Astrocyte of the spinal cord (primary cell): ENCODE measurements around the gene ACCS.

ENCODE experiments used
- DNase-seq: peaks from one replicate; pipeline ENCODE4 v3.0.0; 2011; ENCODE audit warnings: low read depth, low spot score
- H3K4me3 ChIP-seq: 2 replicates; pipeline ENCODE4 v1.5.1; 2011; ENCODE audit warnings: low read depth, mild to moderate bottlenecking, low read length, moderate library complexity
- in situ Hi-C: cut with HindIII; loops from 2 replicates; pipeline ENCODE4 v1.10.0; 2017; ENCODE audit warnings: low sequenced_read_pairs
- TF ChIP-seq, protein P1 (sequence below): IDR thresholded peaks from 2 replicates; pipeline ENCODE4 v1.5.1; 2012; ENCODE audit warnings: low read depth, mild to moderate bottlenecking, low read length, inconsistent platforms

The ACCS gene

DNA sequence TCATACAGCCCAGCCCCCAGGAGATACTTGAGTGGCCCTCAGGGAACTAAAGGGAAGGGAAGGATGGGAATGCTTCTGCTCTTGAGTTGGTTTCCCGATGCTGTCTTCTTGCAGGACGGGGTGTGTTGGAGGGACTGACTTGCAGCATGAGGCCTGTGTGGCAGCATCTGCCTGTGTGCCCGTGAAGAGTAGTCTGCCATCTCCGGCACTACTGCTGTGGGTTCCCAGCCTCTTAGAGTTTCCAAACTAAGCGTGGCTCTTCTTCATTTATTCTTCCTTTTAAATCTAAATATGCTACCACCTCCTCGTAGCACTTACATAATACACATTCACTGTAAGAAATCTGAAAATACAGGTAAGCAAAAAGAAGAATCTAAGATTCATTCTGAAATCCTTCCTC lies 42.2 kb downstream of the ACCS start:
- in situ Hi-C loops: loop anchor here (25.0 kb wide), 1 partner anchor 429 kb away; no protein-coding TSS in a partner anchor
- TF ChIP-seq, protein P1, sequence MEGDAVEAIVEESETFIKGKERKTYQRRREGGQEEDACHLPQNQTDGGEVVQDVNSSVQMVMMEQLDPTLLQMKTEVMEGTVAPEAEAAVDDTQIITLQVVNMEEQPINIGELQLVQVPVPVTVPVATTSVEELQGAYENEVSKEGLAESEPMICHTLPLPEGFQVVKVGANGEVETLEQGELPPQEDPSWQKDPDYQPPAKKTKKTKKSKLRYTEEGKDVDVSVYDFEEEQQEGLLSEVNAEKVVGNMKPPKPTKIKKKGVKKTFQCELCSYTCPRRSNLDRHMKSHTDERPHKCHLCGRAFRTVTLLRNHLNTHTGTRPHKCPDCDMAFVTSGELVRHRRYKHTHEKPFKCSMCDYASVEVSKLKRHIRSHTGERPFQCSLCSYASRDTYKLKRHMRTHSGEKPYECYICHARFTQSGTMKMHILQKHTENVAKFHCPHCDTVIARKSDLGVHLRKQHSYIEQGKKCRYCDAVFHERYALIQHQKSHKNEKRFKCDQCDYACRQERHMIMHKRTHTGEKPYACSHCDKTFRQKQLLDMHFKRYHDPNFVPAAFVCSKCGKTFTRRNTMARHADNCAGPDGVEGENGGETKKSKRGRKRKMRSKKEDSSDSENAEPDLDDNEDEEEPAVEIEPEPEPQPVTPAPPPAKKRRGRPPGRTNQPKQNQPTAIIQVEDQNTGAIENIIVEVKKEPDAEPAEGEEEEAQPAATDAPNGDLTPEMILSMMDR: no peak
- H3K4me3 ChIP-seq: no peak overlapping the region
- DNase-seq: no peak

DNA sequence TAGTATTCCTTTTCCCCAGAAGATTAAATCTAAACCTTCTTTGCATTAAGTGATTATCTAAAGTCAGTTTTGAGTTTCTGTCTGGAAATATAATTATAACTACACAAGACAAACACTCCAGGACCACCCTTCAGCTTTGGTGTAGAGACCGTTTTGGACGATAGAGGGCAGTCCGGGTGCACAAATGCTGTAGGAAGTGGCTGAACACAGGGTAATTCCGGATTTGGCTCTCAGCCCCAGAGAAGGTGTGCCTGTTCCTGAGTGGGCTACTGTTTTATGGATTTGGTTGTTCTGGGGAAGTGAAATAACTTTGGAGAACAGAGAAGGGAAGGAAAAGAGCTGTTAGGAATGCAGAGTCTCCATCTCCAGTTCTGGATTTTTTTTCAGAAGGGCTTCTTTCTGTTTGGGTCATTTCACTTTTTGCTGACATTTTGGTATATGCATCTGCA lies 44.2 kb downstream of the ACCS start:
- in situ Hi-C loops: loop anchor here (25.0 kb wide), 1 partner anchor 427 kb away; no protein-coding TSS in a partner anchor
- peak; percentile 49 for DNase-seq
- no peak overlapping the region for H3K4me3 ChIP-seq
- TF ChIP-seq, protein P1: peak; percentile 85

DNA sequence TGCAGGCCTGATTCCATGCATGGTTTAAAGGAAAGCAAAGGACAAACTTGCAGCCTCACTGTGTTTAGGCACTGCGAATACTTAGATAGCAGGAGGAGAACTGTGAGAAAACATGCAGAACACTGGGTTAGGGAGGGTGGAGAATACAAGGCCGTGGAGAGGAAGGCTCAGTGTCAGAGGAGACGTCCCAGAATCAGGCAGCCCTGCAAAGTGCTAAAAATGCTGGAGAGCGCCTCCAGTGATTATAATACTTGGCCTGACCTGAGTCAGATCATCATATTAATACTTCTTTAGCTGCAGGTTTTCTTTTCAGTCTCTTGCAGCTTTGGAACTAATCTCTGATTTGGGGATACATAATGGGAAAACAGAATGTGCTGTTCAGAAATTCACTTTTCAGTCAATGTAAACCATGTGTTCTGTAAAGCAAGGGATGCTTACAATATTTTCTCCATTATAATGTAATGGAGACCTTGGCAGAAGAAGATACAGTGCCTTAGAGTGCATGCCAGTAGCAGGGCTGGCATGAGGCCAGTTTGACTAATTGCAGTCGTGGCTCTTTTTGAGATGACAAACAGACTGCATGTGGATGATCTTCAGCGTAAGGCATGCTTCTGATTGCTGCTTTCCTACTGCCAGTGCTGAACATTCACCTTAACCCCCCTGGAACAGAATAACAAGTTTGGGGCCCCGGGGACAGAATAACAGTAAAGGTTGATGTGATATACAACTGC lies 46.2 kb downstream of the ACCS start:
- TF ChIP-seq, protein P1: no peak
- in situ Hi-C loops: loop anchor here (25.0 kb wide), 1 partner anchor 425 kb away; no protein-coding TSS in a partner anchor
- DNase-seq: peak; percentile 37
- H3K4me3 ChIP-seq: no peak overlapping the region

- in situ Hi-C loops: loop anchor here (25.0 kb wide), 1 partner anchor 424 kb away; no protein-coding TSS in a partner anchor
- TF ChIP-seq, protein P1: no peak
- no peak for DNase-seq
- H3K4me3 ChIP-seq: no peak overlapping the region
Measured at GRCh38 chr11:44113018-44113417, 46.9 kb downstream of the ACCS start.

- in situ Hi-C loops: loop anchor here (25.0 kb wide), 1 partner anchor 424 kb away; no protein-coding TSS in a partner anchor
- TF ChIP-seq, protein P1: no peak
- no peak for DNase-seq
- H3K4me3 ChIP-seq: no peak overlapping the region
Measured at GRCh38 chr11:44113572-44113971, 47.5 kb downstream of the ACCS start.

GRCh38 chr11:44116234-44116830 lies 50.3 kb downstream of the ACCS start:
- TF ChIP-seq, protein P1: no peak
- no peak for DNase-seq
- in situ Hi-C loops: loop anchor here (25.0 kb wide), 1 partner anchor 421 kb away; no protein-coding TSS in a partner anchor
- H3K4me3 ChIP-seq: no peak overlapping the region
